ENCODE data around the gene PHF19.

The PHF19 gene

GRCh38 chr9:120924698-120925534, 47.9 kb upstream of the PHF19 start:
- Histone ChIP-seq H3K18ac (ENCODE audit: low read length) (no peak overlapping the region), H3K4ac (ENCODE audit: low read length) (no peak overlapping the region), H2BK15ac (ENCODE audit: low read length) (no peak overlapping the region), H2BK5ac (ENCODE audit: low read length) (no peak overlapping the region), H3K36me3 (replicated peaks in 1 of 2; ENCODE audit: control insufficient read depth in 2 of 2, insufficient read depth in 2 of 2, low read length in 2 of 2) (no peaks in the 10 kb centered on the region), H4K91ac (ENCODE audit: low read depth, low read length, poor library complexity) (no peak overlapping the region), H3K27ac (replicated peaks; ENCODE audit: low read length) (no peak overlapping the region), H3K79me1 (ENCODE audit: low read depth, low read length) (no peaks in the 10 kb centered on the region), H4K8ac (ENCODE audit: low read depth, low read length) (no peak overlapping the region), H3K9ac (ENCODE audit: low read depth, low read length, poor library complexity) (no peak overlapping the region), H3K14ac (ENCODE audit: low read length) (no peak overlapping the region), H2AFZ (ENCODE audit: low read length) (no peak overlapping the region), H3K4me2 (ENCODE audit: insufficient read depth, low read length, poor library complexity, severe bottlenecking) (no peak overlapping the region), H2BK12ac (ENCODE audit: low read length) (no peak overlapping the region), H3K4me3 (ENCODE audit: low read length in 2 of 2) (no peak overlapping the region), H3K23ac (ENCODE audit: low read depth, low read length, poor library complexity) (no peak overlapping the region), H2AK5ac (ENCODE audit: low read depth, low read length) (no peak overlapping the region), H3K27me3 (ENCODE audit: control insufficient read depth in 3 of 3, insufficient read depth in 3 of 3, low read depth in 1 of 3, low read length in 3 of 3) (peaks cover 0 to 24% (median 0%) of the 10 kb centered on the region in 3 experiments), H3K4me1 (ENCODE audit: control insufficient read depth in 2 of 2, insufficient read depth in 1 of 2, low read depth in 1 of 2, low read length in 2 of 2) (peaks cover 15 to 19% of the 10 kb centered on the region in 2 donors), H2BK120ac (ENCODE audit: low read depth, low read length) (no peak overlapping the region), H3K9me3 (replicated peaks in 1 of 2; ENCODE audit: control insufficient read depth in 2 of 2, insufficient read depth in 1 of 2, low read depth in 1 of 2, low read length in 2 of 2) (no peaks in the 10 kb centered on the region)
- no peak for DNase-seq (ENCODE audit: low spot score)
- no CpG with 5 or more reads among the region's 11 CpGs for WGBS, 2 donors (ENCODE audit: extremely low coverage in 2 of 2, insufficient read length in 2 of 2, insufficient replicate concordance in 1 of 2)

- Histone ChIP-seq H3K9ac (ENCODE audit: low read depth, low read length, poor library complexity) (no peak overlapping the region), H3K36me3 (replicated peaks in 1 of 2; ENCODE audit: control insufficient read depth in 2 of 2, insufficient read depth in 2 of 2, low read length in 2 of 2) (no peaks in the 10 kb centered on the region), H3K4me3 (ENCODE audit: low read length in 2 of 2) (no peak overlapping the region), H2BK15ac (ENCODE audit: low read length) (no peak overlapping the region), H2AK5ac (ENCODE audit: low read depth, low read length) (no peak overlapping the region), H4K8ac (ENCODE audit: low read depth, low read length) (no peak overlapping the region), H3K4me1 (ENCODE audit: control insufficient read depth in 2 of 2, insufficient read depth in 1 of 2, low read depth in 1 of 2, low read length in 2 of 2) (peaks cover 14 to 25% of the 10 kb centered on the region in 2 donors), H2BK5ac (ENCODE audit: low read length) (no peak overlapping the region), H3K9me3 (replicated peaks in 1 of 2; ENCODE audit: control insufficient read depth in 2 of 2, insufficient read depth in 1 of 2, low read depth in 1 of 2, low read length in 2 of 2) (no peaks in the 10 kb centered on the region), H3K14ac (ENCODE audit: low read length) (no peak overlapping the region), H3K18ac (ENCODE audit: low read length) (no peak overlapping the region), H3K4me2 (ENCODE audit: insufficient read depth, low read length, poor library complexity, severe bottlenecking) (no peak overlapping the region), H3K27me3 (ENCODE audit: control insufficient read depth in 3 of 3, insufficient read depth in 3 of 3, low read depth in 1 of 3, low read length in 3 of 3) (peaks cover 0 to 16% (median 0%) of the 10 kb centered on the region in 3 experiments), H2BK12ac (ENCODE audit: low read length) (no peak overlapping the region), H4K91ac (ENCODE audit: low read depth, low read length, poor library complexity) (no peak overlapping the region), H3K23ac (ENCODE audit: low read depth, low read length, poor library complexity) (no peak overlapping the region), H2AFZ (ENCODE audit: low read length) (no peak overlapping the region), H3K4ac (ENCODE audit: low read length) (no peak overlapping the region), H3K27ac (replicated peaks; ENCODE audit: low read length) (no peak overlapping the region), H3K79me1 (ENCODE audit: low read depth, low read length) (no peaks in the 10 kb centered on the region), H2BK120ac (ENCODE audit: low read depth, low read length) (no peak overlapping the region)
- DNase-seq (ENCODE audit: low spot score): no peak
- WGBS, 2 donors (ENCODE audit: extremely low coverage in 2 of 2, insufficient read length in 2 of 2, insufficient replicate concordance in 1 of 2): no CpG with 5 or more reads among the region's 11 CpGs
Measured at GRCh38 chr9:120923620-120924328, 46.8 kb upstream of the PHF19 start.

GRCh38 chr9:120922404-120923195, 45.6 kb upstream of the PHF19 start:
- no peak overlapping the region for H2AK5ac ChIP-seq (ENCODE audit: low read depth, low read length)
- H3K18ac ChIP-seq (ENCODE audit: low read length): no peak overlapping the region
- H3K4me1 ChIP-seq (ENCODE audit: control insufficient read depth in 2 of 2, insufficient read depth in 1 of 2, low read depth in 1 of 2, low read length in 2 of 2): peaks cover 12 to 25% of the 10 kb centered on the region in 2 donors
- no peak overlapping the region for H2BK5ac ChIP-seq (ENCODE audit: low read length)
- H3K79me1 ChIP-seq (ENCODE audit: low read depth, low read length): no peaks in the 10 kb centered on the region
- no peaks in the 10 kb centered on the region for H3K36me3 ChIP-seq (replicated peaks in 1 of 2; ENCODE audit: control insufficient read depth in 2 of 2, insufficient read depth in 2 of 2, low read length in 2 of 2)
- H2BK15ac ChIP-seq (ENCODE audit: low read length): no peak overlapping the region
- no peak overlapping the region for H3K27ac ChIP-seq (replicated peaks; ENCODE audit: low read length)
- H2AFZ ChIP-seq (ENCODE audit: low read length): no peak overlapping the region
- H3K23ac ChIP-seq (ENCODE audit: low read depth, low read length, poor library complexity): no peak overlapping the region
- no CpG with 5 or more reads among the region's 7 CpGs for WGBS, 2 donors (ENCODE audit: extremely low coverage in 2 of 2, insufficient read length in 2 of 2, insufficient replicate concordance in 1 of 2)
- H3K27me3 ChIP-seq (ENCODE audit: control insufficient read depth in 3 of 3, insufficient read depth in 3 of 3, low read depth in 1 of 3, low read length in 3 of 3): peaks cover 0 to 5% (median 0%) of the 10 kb centered on the region in 3 experiments
- no peak overlapping the region for H3K4ac ChIP-seq (ENCODE audit: low read length)
- H2BK120ac ChIP-seq (ENCODE audit: low read depth, low read length): no peak overlapping the region
- H2BK12ac ChIP-seq (ENCODE audit: low read length): no peak overlapping the region
- no peak overlapping the region for H3K4me3 ChIP-seq (ENCODE audit: low read length in 2 of 2)
- no peak overlapping the region for H4K8ac ChIP-seq (ENCODE audit: low read depth, low read length)
- H3K9me3 ChIP-seq (replicated peaks in 1 of 2; ENCODE audit: control insufficient read depth in 2 of 2, insufficient read depth in 1 of 2, low read depth in 1 of 2, low read length in 2 of 2): no peaks in the 10 kb centered on the region
- no peak overlapping the region for H3K4me2 ChIP-seq (ENCODE audit: insufficient read depth, low read length, poor library complexity, severe bottlenecking)
- no peak overlapping the region for H3K9ac ChIP-seq (ENCODE audit: low read depth, low read length, poor library complexity)
- H3K14ac ChIP-seq (ENCODE audit: low read length): no peak overlapping the region
- no peak for DNase-seq (ENCODE audit: low spot score)
- no peak overlapping the region for H4K91ac ChIP-seq (ENCODE audit: low read depth, low read length, poor library complexity)

Measured in neuronal stem cell (in vitro differentiated cells).